Esophagus squamous epithelium (tissue), 4 donors: ENCODE data around the gene JAZF1.

ENCODE experiments used
- POLR2A ChIP-seq, 4 donors: fragments of 450-650 bp; IDR thresholded peaks; one replicate each; pipeline ENCODE4 v1.6.1; 2017; ENCODE audit warnings: antibody characterized with exemption in 4 of 4, mild to moderate bottlenecking in 4 of 4, moderate library complexity in 3 of 4
- TF ChIP-seq, protein P1 (sequence below), 6 experiments: fragments of 450-650 bp in 4 of 6; fragments of 200-600 bp in 2 of 6; sonication (generic) in 2 of 6; IDR thresholded peaks; one replicate each; pipeline ENCODE4 v1.5.1; 2016 to 2019; ENCODE audit warnings: antibody characterized with exemption in 6 of 6, mild to moderate bottlenecking in 4 of 6, moderate library complexity in 4 of 6

DNA sequence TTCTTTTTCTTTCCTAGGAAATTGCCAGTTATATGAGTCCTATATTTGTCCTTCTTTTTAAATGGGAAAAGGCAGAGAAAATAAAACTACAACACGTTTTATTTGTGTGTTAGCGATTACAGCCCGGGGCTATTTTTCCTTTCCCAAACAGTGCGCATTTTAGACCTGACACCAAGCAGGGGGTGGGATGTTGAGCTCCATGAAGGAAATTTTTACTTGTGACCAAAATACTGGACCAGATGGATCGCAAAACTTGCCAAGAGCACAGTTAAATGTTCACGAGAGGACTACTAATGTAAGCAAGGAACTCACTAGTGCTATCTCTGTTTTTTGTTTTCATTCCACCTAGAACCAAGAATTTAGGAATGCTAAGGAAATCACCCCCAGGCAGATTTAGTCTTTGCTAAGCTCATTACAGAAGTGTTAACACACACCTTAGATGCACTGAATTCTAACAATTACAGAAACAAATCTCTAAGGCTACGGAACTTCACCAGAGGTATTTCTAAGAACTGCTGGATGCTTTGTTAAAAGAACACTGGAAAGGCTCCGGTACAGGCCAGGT, 114.8 kb downstream of the JAZF1 start:
- TF ChIP-seq, protein P1, sequence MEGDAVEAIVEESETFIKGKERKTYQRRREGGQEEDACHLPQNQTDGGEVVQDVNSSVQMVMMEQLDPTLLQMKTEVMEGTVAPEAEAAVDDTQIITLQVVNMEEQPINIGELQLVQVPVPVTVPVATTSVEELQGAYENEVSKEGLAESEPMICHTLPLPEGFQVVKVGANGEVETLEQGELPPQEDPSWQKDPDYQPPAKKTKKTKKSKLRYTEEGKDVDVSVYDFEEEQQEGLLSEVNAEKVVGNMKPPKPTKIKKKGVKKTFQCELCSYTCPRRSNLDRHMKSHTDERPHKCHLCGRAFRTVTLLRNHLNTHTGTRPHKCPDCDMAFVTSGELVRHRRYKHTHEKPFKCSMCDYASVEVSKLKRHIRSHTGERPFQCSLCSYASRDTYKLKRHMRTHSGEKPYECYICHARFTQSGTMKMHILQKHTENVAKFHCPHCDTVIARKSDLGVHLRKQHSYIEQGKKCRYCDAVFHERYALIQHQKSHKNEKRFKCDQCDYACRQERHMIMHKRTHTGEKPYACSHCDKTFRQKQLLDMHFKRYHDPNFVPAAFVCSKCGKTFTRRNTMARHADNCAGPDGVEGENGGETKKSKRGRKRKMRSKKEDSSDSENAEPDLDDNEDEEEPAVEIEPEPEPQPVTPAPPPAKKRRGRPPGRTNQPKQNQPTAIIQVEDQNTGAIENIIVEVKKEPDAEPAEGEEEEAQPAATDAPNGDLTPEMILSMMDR (IDR thresholded peaks at IDR 0.05) = no peak
- TF ChIP-seq POLR2A (IDR thresholded peaks at IDR 0.05) = no peak
